Measurements from ENCODE around the gene UBP1. TPM values are rescaled to one million over a fixed set of nuclear protein-coding genes. Genes with fewer than 3 reads are reported as not detected.

The UBP1 gene
- polyA plus RNA-seq, 1 donor (not counting 4 experiments of a cell fraction or from before 2014, with no cell fraction given), result 82.4 TPM

DNA sequence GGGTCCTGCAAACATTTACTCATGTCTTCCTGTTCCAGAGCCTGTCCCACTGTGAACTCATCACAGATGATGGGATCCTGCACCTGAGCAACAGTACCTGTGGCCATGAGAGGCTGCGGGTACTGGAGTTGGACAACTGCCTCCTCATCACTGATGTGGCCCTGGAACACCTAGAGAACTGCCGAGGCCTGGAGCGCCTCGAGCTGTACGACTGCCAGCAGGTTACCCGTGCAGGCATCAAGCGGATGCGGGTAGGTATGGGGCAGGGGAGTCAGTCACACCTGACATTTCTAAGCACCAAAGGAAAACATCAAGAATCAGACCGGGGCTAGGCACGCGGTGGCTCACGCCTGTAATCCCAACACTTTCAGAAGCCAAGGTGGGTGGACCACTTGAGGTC lies 56.3 kb downstream of the UBP1 start:
- no peak for DNase-seq (ENCODE audit: low read depth, low spot score)
- no peak overlapping the region for H3K27ac ChIP-seq (ENCODE audit: control insufficient read depth, insufficient read depth, low read length)
- no peak for FAIRE-seq
- H3K9me3 ChIP-seq (ENCODE audit: control insufficient read depth, low read depth, low read length), result no peaks in the 10 kb centered on the region
- H3K4me1 ChIP-seq (ENCODE audit: control insufficient read depth, extremely low read depth, insufficient read depth, low read length), result no peaks in the 10 kb centered on the region
- H3K27me3 ChIP-seq (ENCODE audit: control insufficient read depth, extremely low read depth, insufficient read depth, low read length), result no peaks in the 10 kb centered on the region
- TF ChIP-seq, protein P1, sequence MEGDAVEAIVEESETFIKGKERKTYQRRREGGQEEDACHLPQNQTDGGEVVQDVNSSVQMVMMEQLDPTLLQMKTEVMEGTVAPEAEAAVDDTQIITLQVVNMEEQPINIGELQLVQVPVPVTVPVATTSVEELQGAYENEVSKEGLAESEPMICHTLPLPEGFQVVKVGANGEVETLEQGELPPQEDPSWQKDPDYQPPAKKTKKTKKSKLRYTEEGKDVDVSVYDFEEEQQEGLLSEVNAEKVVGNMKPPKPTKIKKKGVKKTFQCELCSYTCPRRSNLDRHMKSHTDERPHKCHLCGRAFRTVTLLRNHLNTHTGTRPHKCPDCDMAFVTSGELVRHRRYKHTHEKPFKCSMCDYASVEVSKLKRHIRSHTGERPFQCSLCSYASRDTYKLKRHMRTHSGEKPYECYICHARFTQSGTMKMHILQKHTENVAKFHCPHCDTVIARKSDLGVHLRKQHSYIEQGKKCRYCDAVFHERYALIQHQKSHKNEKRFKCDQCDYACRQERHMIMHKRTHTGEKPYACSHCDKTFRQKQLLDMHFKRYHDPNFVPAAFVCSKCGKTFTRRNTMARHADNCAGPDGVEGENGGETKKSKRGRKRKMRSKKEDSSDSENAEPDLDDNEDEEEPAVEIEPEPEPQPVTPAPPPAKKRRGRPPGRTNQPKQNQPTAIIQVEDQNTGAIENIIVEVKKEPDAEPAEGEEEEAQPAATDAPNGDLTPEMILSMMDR (optimal IDR thresholded peaks at IDR 0.05 in 1 of 3, IDR thresholded peaks at IDR 0.05 in 1 of 3, conservative IDR thresholded peaks at IDR 0.05 in 1 of 3; ENCODE audit: extremely low read depth in 1 of 3, insufficient read depth in 2 of 3, low read length in 3 of 3), result no peak
- TF ChIP-seq EZH2 (IDR thresholded peaks at IDR 0.05; ENCODE audit: low read length), result no peak
- H3K79me2 ChIP-seq (ENCODE audit: control insufficient read depth, insufficient read depth, low read length), result no peaks in the 10 kb centered on the region
- H2AFZ ChIP-seq (ENCODE audit: control insufficient read depth, low read length), result no peak overlapping the region
- no peaks in the 10 kb centered on the region for H4K20me1 ChIP-seq (ENCODE audit: control insufficient read depth, extremely low read depth, insufficient read depth, low read length)
- no peaks in the 10 kb centered on the region for H3K9me1 ChIP-seq (ENCODE audit: control insufficient read depth, extremely low read depth, insufficient read depth, low read length)
- H3K9ac ChIP-seq (ENCODE audit: control insufficient read depth, extremely low read depth, insufficient read depth, low read length), result no peak overlapping the region
- dilution Hi-C loops (cut with MboI; ENCODE audit: extremely low pct_ligation_motif_present, low sequenced_read_pairs), result no loop called here
- no peak overlapping the region for H3K4me2 ChIP-seq (ENCODE audit: control insufficient read depth, extremely low read depth, insufficient read depth, low read depth, low read length)
- H3K4me3 ChIP-seq (ENCODE audit: control insufficient read depth in 2 of 3, extremely low read depth in 1 of 3, insufficient read depth in 2 of 3, low read depth in 1 of 3, low read length in 3 of 3), result no peak overlapping the region
- peaks cover 18 to 36% of the 10 kb centered on the region in 2 experiments for H3K36me3 ChIP-seq (ENCODE audit: control insufficient read depth in 2 of 2, extremely low read depth in 1 of 2, insufficient read depth in 2 of 2, low read length in 2 of 2)

DNA sequence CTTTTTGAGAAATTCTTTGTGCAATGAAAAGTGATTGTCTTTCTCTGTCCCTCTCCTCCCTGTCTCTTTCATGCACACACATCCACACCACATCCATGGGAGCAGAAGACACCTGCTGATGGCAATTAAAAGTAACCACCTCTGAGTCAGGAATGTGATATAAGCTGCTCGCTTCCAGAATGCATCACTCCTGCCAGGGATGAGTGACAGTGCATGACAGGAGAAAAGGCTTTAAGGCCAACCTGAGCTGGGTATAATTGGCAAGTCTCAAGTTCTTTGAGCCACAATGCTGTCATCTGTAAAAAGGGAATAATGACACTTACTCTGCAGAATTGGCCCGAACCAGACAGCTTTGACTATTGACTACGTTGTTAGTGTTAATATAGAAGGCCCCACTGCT lies 59.6 kb downstream of the UBP1 start:
- dilution Hi-C loops (cut with MboI; ENCODE audit: extremely low pct_ligation_motif_present, low sequenced_read_pairs), result no loop called here
- Histone ChIP-seq H3K4me2 (ENCODE audit: control insufficient read depth, extremely low read depth, insufficient read depth, low read depth, low read length) (no peak overlapping the region), H2AFZ (ENCODE audit: control insufficient read depth, low read length) (no peak overlapping the region), H3K4me1 (ENCODE audit: control insufficient read depth, extremely low read depth, insufficient read depth, low read length) (no peaks in the 10 kb centered on the region), H3K27me3 (ENCODE audit: control insufficient read depth, extremely low read depth, insufficient read depth, low read length) (no peaks in the 10 kb centered on the region), H3K4me3 (ENCODE audit: control insufficient read depth in 2 of 3, extremely low read depth in 1 of 3, insufficient read depth in 2 of 3, low read depth in 1 of 3, low read length in 3 of 3) (no peak overlapping the region), H4K20me1 (ENCODE audit: control insufficient read depth, extremely low read depth, insufficient read depth, low read length) (no peaks in the 10 kb centered on the region), H3K9me1 (ENCODE audit: control insufficient read depth, extremely low read depth, insufficient read depth, low read length) (no peaks in the 10 kb centered on the region), H3K79me2 (ENCODE audit: control insufficient read depth, insufficient read depth, low read length) (no peaks in the 10 kb centered on the region), H3K36me3 (ENCODE audit: control insufficient read depth in 2 of 2, extremely low read depth in 1 of 2, insufficient read depth in 2 of 2, low read length in 2 of 2) (peaks cover 23 to 32% of the 10 kb centered on the region in 2 experiments), H3K9ac (ENCODE audit: control insufficient read depth, extremely low read depth, insufficient read depth, low read length) (no peak overlapping the region), H3K9me3 (ENCODE audit: control insufficient read depth, low read depth, low read length) (no peaks in the 10 kb centered on the region), H3K27ac (ENCODE audit: control insufficient read depth, insufficient read depth, low read length) (no peak overlapping the region)
- TF ChIP-seq EZH2 (IDR thresholded peaks at IDR 0.05; ENCODE audit: low read length), result no peak
- TF ChIP-seq, protein P1 (optimal IDR thresholded peaks at IDR 0.05 in 1 of 3, IDR thresholded peaks at IDR 0.05 in 1 of 3, conservative IDR thresholded peaks at IDR 0.05 in 1 of 3; ENCODE audit: extremely low read depth in 1 of 3, insufficient read depth in 2 of 3, low read length in 3 of 3), result no peak
- FAIRE-seq (no peak), DNase-seq (ENCODE audit: low read depth, low spot score) (no peak)
